Stimulated activated CD4-positive, alpha-beta T cell treated with anti-CD3 and anti-CD28 coated beads, Interleukin-2, amount 100 ng/mL, for 48 hours (primary cell): ENCODE measurements around the gene USP3.
"Not testable (repeated sequence)": the region's sequence is repeated elsewhere in the genome, so short reads cannot be mapped to it uniquely, and the experiment has no call there.

ENCODE experiments used
- DNase-seq, 2 donors: peaks; one replicate each; pipeline ENCODE4 v3.0.0-alpha.2; 2020

The USP3 gene

DNA sequence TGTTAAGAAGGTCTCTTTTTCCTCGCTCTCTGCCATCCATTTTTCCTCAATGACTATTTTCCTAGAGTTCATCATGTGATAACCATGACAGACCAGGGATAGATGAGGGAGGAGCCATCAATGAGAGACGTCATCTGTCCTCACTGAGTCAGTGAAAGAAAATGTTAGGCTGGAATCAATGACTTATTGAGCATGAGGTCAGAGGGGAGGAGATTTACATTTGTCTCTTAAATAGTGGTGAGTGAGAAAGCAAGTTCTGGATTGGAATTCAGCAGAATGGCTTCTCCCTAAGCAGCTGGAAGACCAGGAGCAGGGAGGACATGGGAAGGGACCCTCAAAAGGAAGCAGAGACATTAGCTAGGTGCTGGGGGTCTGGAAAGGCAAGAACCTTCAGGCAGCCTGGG is 28.2 kb upstream of the USP3 start:
- DNase-seq = no peak

- DNase-seq = no peak
Measured at GRCh38 chr15:63478243-63478642, 26.1 kb upstream of the USP3 start.

DNA sequence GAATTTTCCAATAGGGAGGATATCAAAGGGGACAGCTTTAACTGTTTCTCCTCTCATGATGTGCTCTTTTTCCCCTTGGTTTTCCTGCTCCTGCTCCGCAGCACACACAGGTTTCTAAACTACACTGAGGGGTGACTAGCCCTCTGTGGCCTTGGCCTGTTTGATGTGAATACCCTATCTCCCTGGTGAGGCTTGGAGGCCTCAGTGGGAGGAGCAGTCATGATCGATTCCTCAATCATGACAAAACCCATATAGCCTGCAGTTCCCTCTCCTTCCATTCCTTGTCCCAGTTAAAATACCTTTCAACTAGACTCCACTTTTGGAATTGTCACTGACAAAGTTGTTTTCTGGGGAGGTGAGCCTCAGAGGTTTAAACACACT is 24.0 kb upstream of the USP3 start:
- DNase-seq = no peak

GRCh38 chr15:63481105-63481810 is 23.1 kb upstream of the USP3 start:
- no peak for DNase-seq

DNA sequence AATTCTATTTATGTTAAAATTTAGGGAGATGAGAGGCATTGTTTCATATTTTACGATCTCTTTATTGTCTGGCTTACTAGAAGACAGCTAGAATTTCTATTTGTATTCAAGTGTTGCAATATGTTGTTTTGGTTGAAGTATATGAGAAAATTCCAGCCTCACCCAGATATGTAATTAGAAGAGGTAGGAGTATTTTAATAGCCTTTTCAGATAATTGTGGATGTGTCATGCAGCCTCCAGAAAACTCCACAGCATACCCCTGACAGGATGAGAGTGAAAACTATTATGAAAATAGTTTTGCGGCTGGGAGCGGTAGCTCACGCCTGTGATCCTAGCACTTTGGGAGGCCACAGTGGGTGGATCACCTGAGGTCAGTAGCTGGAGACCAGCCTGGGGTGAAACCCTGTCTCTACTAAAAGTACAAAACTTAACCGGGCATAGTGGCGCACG is 21.5 kb upstream of the USP3 start:
- DNase-seq = no peak

DNA sequence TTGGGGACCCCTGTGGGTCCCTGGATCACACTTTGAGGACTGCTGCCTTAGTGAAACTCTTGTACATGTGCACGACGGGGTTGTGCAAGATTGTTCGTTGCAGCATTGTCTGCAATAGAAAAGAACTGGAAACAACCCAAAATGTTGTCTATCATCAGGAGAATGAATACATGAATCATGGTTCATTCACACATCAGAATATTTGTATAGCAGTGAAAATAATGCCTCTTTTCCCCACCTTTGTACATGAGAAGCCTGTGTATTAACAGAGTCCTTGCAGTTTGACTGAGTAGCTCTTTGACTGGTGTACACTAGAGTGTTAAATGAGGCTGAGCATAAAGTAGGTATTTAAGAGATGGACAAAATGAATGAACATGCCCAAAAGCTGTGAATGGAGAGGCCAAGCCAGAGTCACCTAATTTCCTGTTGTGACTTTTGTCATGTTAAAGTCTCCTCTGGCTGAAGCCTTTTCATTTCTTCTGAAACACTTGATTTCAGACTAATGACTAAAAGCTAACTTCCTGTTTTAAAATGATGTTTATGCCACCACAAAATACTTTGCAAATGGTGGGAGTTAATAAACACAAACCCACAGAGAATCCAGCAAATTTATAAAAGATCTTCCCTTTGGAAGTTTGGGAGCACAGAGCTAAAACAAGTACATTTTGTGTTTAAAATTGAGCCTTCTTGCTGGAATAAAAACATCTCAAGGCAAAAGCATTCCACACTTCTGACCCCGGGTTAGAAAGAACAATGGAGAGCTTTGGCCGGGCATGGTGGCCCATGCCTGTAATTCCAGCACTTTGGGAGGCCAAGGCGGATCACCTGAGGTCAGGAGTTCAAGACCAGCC is 20.6 kb upstream of the USP3 start:
- DNase-seq = no peak

DNA sequence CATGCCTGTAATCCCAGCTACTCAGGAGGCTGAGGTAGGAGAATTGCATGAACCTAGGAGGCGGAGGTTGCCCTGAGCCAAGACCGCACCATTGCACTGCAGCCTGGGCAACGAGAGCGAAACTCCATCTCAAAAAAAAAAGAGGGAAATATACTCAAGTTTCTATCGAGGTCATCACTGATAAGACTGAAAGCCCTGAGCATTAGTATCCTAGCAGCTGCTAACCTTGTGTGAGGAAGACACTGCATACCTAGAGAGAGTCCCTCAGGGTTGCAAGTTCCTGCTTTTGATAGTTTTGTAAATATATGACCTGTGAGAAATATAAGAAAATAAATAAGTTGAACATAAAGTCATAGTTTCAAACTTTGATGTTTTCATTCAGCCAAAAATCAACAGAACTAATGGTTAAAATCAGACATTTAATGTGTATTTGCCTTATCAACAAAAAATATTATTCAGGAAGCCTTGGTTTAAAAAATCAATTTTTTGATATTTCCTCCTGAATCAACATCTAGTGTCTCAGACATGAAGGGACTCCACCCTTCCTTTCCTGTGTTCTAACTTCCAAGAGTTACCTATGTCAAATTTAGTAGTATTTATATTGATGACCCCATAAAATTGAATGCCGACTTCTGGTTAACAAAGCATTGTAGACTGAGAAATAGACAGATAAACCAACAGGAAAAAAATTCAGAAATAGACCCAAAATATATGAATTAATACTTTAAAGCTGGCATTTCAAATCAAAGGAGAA is 19.8 kb upstream of the USP3 start:
- DNase-seq = no peak

- peak; percentile 92 to 94 for DNase-seq
Measured at GRCh38 chr15:63487076-63487757, 17.2 kb upstream of the USP3 start.

GRCh38 chr15:63487758-63488397 is 16.5 kb upstream of the USP3 start:
- not testable (repeated sequence) for DNase-seq

- no peak for DNase-seq
Measured at GRCh38 chr15:63488398-63488960, 15.9 kb upstream of the USP3 start.

- DNase-seq = no peak
Measured at GRCh38 chr15:63489352-63489751, 15.0 kb upstream of the USP3 start.

DNA sequence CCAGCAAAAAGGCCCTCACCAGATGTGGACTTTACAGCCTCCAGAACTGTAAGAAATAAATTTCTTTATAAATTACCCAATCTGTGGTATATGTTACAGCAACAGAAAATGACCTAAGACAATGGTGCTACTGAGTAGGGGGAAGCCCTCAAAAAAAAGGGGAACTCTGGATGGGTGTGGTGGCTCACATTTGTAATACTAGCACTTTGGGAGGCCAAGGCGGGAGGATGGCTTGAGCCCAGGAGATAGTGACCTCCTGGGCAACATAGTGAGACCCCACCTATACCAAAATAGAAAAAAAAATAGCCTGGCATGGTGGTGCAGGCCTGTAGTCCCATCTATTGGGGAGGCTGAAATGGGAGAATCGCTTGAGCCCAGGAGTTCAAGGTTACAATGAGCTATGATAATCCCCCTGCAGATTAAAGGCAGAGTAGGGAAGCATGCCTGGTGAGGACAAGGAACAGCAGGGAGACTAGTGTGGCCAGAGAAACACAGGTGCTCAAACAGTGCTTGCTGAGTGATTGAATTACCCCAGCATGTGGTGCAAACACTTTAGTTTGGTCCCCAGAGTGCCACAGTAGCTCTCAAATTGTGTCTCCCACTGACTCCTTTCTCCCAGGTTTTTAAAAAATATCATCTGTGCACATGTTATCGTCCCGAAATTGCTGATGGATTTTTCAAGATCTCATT is 13.9 kb upstream of the USP3 start:
- no peak for DNase-seq

DNA sequence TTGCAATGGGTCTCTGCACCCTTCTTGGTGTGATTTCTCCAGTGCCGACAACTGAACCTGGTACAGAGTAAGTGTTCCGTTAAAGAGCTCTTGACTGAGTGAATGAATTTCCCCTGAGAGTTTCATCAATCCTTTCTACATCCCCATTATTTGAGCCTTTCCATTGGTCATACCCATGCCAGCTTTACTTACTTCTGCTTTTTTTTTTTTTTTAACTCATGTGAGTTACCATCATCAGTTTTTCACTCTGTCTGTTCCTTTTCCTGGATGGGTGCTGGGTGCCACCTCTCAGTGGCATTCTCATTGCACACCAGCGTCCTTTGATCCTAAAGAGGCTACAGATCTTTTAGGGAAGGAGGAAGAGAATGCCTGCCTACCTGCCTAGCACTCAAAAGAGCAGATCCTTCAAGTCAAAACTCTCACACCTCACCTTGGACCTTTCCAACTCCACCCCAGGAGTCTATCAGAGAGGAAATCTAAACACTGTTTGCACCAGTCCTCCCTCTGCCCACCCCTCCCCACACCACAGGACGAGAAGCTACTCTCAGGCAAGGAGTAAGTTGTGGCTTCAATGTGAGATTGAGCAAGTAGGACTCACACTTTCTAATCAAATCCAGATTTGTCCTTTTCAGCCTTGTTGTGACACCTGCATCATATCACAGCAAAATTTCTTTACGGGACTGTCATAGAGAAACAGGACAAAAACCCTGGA is 13.1 kb upstream of the USP3 start:
- no peak for DNase-seq

DNA sequence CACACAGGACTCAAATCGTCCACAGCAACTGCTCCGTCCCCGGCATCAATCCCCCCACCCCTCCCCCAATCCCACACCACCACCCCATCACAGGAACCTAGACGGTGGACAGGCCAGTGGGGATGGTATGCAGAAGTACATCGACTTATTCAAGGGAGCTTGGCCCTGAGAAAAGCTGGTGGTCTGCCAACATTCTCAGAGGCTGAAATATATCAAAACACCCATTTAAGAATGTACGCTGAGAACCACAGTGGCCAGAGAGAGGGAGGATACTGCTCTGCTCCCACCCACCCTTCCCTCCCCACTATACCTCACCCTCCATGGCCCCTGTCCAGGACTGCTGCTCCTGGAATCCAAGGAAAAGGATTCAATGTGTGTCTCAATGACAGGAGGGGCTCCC is 12.4 kb upstream of the USP3 start:
- DNase-seq = no peak

GRCh38 chr15:63492541-63493077 is 11.8 kb upstream of the USP3 start:
- no peak for DNase-seq

DNA sequence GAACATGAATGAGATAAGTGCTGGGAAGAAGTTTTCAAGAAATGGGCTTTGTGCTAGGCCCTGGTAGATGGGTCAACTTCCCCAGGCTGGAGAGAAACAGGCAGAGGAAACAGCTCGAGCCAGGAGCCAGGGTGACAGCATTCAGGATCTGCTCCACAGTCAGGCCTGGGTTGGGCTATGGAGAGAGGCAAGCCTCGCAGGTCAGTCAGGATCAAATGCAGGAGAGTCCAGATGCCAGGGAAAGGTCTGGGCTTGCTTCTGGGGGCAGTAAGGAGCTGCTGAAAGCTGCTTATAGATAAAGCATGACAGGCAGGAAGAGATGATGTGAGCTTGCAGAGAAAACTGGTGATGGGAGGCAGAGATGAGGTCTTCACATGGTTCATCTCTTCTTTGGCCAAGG is 11.0 kb upstream of the USP3 start:
- no peak for DNase-seq

DNA sequence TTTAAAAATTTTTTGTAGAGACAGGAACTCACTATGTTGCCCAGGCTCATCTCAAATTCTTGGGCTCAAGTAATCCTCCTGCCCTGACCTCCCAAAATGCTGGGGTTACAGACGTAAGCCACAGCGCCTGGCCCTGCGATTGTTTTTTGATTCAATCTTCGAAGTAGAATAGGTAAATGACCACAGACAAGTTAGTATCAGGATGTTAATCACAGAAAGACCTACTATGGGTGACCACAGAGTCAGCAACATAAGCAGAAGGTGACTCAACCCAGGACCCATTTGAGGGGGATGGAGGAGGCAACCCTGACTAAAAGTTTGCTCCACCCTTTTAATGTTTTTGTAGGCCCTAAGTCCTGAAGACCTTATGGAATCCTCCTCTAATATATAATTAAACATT is 10.0 kb upstream of the USP3 start:
- DNase-seq = no peak

DNA sequence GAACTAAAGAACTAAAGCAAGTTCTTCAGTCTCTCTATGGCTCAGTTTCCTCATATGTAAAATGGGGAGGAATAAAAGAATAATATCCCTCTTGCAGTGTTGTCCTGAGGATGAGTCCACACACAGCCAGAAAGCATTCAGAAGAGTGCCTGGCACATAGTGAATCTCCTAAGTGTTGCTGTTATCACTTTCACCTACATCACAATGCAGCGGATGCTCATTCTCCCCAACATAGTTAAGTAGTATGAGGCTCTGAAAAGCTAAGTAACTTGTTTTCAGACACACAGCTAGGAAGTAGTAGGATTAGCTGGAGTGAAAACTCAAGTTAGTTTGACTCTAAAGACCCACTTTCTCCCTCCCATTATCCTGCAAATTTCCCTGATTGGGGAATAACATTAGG is 9.1 kb upstream of the USP3 start:
- DNase-seq = no peak

DNA sequence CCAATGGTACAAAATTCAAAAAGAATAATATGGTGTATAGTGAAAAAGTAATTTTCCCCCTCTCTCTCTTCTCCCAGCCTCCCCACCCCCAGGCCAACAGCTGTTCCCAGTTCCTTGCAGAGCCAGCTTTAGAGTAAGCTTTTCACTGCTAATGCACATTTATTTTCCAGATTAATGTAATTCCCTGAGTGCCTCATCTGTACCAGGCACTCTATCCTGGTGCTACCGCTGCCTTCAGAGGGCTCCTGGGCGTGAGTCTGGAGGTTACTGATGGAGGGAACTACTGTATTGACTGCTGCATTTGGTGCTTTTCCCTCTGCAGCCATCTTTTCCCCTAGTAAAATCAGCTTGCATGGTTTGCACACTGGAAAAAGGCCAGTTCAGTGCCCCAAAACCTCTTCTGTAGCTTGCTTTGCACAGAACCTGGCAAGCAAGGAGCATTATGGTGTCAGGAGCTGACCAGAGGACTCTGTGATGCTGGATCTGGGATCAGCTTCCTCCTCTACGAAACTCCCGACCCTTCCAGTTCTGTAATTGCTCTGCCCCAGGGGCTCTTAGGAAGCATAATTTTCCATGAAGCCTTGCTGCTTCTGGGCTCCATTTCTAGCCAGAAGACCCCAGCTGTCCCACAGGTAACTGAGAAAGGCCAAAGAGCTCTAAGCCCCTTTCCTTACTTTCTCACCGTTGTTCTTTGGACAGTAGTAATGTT is 8.5 kb upstream of the USP3 start:
- no peak for DNase-seq
